OCI-LY7 (cell line): ENCODE measurements around the gene P2RY8.

ENCODE experiments used
- EZH2phosphoT487 ChIP-seq: fragments of 200-600 bp; sonication (generic); IDR thresholded peaks from 2 replicates; pipeline ENCODE4 v1.6.1; 2018; ENCODE audit warnings: low read depth, borderline replicate concordance, mild to moderate bottlenecking, mixed run types, antibody characterized with exemption, low read length, moderate library complexity, mixed read lengths
- TF ChIP-seq, protein P1 (sequence below): fragments of 200-600 bp; sonication (generic); conservative IDR thresholded peaks from 2 replicates; pipeline ENCODE4 v1.5.1; 2014; ENCODE audit warnings: mild to moderate bottlenecking, antibody characterized with exemption, low read length, moderate library complexity, mixed read lengths

DNA sequence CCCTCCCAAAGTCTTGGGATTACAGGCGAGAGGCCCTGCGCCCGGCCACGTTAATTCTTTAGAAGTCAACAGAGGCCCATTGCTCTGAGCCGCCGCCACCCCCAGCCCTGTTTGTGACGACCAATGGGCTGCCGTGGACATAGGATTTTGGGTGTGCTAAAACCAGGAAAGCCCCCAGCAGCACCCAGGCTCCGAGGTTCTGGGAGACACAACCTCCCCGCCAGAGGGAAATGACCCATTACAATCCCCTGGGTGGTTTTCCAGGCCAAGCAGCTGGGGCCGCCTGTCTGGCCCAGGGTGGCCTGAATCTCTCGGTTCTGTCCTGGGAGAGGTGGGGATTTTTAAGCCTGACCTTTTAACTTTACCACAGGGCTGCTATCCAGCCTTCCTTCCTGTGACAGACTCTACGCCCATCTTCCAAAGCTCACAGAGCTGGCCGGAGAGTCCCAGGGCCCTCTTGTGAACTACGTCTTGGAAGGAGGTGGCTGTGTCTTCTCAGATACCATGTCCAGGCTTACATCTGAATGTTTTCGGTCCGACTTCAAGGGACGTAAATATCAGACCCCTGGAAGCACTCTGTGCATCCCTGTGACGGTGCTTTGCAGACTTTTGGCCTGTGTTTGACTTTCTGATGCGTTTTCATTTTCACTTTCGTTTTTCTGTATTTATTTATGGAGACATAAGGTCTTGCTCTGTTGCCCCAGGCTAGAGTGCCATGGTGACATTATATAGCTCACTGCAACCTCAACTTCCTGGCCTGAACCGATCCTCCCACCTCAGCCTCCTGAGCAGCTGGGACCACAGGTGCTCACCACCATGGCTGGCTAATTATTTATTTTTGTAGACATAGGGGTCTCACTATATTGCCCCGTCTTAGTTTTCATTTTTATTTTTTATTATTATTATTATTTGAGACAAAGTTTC, 36.0 kb downstream of the P2RY8 start:
- no peak for TF ChIP-seq EZH2phosphoT487
- TF ChIP-seq, protein P1, sequence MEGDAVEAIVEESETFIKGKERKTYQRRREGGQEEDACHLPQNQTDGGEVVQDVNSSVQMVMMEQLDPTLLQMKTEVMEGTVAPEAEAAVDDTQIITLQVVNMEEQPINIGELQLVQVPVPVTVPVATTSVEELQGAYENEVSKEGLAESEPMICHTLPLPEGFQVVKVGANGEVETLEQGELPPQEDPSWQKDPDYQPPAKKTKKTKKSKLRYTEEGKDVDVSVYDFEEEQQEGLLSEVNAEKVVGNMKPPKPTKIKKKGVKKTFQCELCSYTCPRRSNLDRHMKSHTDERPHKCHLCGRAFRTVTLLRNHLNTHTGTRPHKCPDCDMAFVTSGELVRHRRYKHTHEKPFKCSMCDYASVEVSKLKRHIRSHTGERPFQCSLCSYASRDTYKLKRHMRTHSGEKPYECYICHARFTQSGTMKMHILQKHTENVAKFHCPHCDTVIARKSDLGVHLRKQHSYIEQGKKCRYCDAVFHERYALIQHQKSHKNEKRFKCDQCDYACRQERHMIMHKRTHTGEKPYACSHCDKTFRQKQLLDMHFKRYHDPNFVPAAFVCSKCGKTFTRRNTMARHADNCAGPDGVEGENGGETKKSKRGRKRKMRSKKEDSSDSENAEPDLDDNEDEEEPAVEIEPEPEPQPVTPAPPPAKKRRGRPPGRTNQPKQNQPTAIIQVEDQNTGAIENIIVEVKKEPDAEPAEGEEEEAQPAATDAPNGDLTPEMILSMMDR, result no peak
